ENCODE measurements around the gene NECAB3.

NECAB3 gene

GRCh38 chr20:33609504-33609903 lies 64.7 kb downstream of the NECAB3 start:
- Histone ChIP-seq H3K9me3 (ENCODE audit: control insufficient read depth, insufficient read depth, low read length) (no peaks in the 10 kb centered on the region), H3K36me3 (ENCODE audit: control insufficient read depth, low read length) (peaks cover 18% of the 10 kb centered on the region), H3K27ac (ENCODE audit: low read depth, low read length) (no peak overlapping the region), H4K20me1 (ENCODE audit: control insufficient read depth, insufficient read depth, low read depth, low read length) (no peaks in the 10 kb centered on the region), H3K4me3 (ENCODE audit: low read length) (no peak overlapping the region), H3K4me2 (ENCODE audit: low read length) (no peak overlapping the region), H3F3A (ENCODE audit: control insufficient read depth, insufficient read depth) (no peaks in the 10 kb centered on the region), H3K9me2 (replicated peaks; ENCODE audit: control insufficient read depth, low read length) (no peaks in the 10 kb centered on the region), H3K27me3 (ENCODE audit: control insufficient read depth, low read length) (no peaks in the 10 kb centered on the region), H3K4me1 (ENCODE audit: control insufficient read depth, low read length) (peaks cover 23% of the 10 kb centered on the region), H3K79me2 (ENCODE audit: control insufficient read depth, low read length) (no peaks in the 10 kb centered on the region)
- TF ChIP-seq CTCF (IDR thresholded peaks at IDR 0.05; ENCODE audit: low read depth, low read length, poor library complexity, severe bottlenecking), result no peak
- no peak for TF ChIP-seq EZH2phosphoT487 (IDR thresholded peaks at IDR 0.05; ENCODE audit: borderline replicate concordance, low read length)

Measured in DOHH2 (cell line).